ENCODE data around the gene ANKS6.

The ANKS6 gene

GRCh38 chr9:98791608-98792490 lies 4.5 kb downstream of the ANKS6 start:
- DNase-seq (ENCODE audit: low spot score), result no peak

DNA sequence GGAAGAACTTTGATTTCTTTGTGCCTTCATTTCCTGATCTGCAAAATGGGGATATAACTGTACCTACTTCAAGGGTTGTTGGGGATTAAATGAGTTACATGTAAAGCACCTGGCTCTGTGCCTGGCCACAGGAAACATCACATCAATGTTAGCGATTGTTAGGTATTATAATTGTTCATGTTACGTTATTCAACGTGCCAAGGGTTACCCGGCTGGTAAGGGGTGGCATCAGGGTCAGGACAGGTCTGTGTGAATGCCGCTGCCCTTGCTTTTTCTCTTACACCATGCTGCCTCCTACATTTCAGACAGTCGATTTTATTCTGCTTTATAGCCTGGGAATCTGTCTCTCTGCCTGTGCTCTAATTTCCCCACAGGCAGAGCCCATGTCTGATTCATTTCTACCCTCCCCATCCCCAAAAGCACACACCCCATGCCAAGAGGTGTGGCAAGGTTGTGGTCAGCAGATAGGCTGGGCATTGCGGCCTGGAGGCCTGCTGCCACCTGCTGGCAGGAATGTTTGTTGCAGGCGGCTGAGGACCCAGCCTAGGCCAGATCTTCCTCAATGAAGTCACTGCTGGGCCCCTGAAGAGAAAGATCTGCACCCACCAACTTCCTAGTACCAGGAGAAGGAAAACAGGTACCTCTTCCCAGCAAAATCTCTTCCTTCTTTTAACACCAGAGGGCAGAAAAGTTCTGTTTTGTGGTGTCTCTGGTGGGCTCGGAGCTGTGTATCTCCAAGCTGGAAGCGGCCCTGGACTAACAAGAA lies 5.3 kb downstream of the ANKS6 start:
- DNase-seq (ENCODE audit: low spot score), result peak; percentile 88

GRCh38 chr9:98790134-98790841 lies 6.1 kb downstream of the ANKS6 start:
- no peak for DNase-seq (ENCODE audit: low spot score)

GRCh38 chr9:98789483-98790133 lies 6.7 kb downstream of the ANKS6 start:
- DNase-seq (ENCODE audit: low spot score), result no peak

GRCh38 chr9:98787766-98788335 lies 8.5 kb downstream of the ANKS6 start:
- no peak for DNase-seq (ENCODE audit: low spot score)

DNA sequence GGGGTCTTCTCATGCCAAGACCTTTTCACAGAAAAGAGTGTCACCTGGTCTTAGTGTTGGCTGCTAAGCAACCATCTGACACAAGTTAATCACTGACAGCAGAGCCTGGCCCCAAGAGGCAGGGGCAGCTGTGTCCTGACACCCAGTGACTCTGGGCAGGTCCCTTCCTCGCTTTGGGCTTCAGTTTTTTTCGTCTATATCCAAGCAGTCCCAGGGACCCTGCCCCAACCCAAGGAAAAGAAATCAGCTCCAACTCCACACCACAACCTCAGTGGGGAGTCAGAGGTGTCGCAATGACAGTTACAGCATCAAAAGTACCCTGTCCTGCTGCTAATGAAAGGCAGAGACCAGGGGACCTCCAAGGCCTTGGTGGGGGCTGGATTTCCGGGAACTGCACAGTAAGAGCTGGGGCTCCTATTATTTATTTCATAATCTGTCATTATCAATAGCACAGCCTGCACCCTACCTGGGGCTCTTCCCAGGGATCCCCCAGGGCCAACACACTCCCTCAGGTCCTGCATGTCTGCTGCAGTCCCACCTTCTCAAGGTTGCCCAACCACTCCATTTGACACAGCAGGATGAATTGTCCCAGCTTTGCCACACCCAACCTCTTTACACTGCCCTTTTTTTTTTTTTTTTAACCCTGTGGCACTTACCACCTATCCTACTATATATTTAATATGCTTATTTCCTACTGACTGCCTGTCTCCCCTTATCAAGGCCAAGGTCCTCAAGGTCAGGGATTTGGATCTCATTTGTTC lies 9.4 kb downstream of the ANKS6 start:
- no peak for DNase-seq (ENCODE audit: low spot score)

- DNase-seq (ENCODE audit: low spot score), result no peak
Measured at GRCh38 chr9:98784831-98785806, 11.2 kb downstream of the ANKS6 start.

DNA sequence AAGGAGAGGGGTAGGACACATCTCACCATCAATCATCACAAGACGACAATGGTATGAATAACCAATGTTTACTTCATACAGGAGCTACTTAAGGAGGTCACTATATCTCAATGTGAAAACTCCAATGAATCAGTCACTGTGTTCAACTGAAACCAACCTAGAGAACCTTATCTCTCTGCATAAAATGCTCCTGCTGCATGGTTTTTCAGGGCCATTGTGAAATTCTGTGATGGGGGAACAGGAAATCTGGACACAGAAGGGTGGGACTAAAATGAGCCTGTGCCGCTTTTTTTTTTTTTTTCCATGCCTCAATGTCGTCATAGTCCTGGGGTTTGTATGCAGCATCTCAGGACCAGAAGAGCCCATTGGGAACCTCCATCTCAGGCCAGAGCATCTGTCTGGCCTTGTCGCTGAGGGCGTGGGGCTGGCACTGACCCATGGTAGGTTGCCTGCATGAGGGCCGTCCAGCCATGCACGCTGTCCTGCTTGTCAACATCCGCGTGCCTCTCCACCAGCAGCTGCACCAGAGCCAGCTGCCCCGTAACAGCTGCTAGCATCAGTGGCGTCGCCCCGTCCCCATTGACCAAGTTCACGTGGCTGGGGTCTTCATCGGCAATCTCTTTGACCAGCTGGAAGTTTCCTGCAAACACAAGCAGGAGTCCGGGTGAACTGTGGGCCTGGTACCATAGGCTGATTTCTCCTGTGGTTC lies 12.7 kb downstream of the ANKS6 start:
- DNase-seq (ENCODE audit: low spot score), result no peak

DNA sequence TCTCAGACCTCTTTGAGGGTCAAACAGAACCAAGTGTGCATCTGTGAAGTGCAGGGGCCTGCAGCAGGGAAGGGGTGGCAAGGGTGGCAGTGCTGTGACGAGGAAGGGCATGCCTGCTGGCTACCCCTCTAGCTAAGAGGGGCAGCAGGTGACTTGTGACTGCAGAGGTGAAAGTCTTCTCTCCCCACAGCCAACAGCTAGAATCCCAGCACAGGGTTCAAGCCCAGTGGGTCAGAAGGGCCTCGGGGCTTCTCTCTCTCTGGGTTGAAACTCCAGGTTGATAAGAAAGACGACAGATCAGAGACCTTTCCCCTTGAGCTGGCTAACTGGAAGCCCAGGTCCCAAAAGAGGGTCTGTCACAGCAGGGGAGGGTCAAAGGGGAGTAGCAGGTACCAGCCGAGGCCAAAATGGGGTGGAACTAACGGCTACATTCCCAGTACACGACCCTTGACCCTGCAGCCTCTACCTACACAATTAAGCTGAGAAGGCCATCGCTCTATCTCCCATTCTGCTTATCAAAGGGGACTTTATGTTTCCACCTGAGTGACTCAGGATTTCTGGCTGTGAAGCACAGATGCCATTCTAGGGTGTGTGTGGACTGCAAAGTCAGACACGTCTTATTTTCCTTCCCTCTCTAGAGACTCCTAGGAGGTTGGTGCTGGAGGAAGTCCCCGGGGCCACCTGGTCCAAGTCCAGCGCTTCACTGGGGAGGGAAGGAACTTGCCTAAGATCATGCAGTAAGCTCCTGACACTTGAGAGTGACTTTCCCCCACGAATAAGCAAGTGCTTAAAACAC lies 14.6 kb downstream of the ANKS6 start:
- DNase-seq (ENCODE audit: low spot score), result peak; percentile 73

GRCh38 chr9:98780059-98780749 lies 16.2 kb downstream of the ANKS6 start:
- DNase-seq (ENCODE audit: low spot score), result no peak

DNA sequence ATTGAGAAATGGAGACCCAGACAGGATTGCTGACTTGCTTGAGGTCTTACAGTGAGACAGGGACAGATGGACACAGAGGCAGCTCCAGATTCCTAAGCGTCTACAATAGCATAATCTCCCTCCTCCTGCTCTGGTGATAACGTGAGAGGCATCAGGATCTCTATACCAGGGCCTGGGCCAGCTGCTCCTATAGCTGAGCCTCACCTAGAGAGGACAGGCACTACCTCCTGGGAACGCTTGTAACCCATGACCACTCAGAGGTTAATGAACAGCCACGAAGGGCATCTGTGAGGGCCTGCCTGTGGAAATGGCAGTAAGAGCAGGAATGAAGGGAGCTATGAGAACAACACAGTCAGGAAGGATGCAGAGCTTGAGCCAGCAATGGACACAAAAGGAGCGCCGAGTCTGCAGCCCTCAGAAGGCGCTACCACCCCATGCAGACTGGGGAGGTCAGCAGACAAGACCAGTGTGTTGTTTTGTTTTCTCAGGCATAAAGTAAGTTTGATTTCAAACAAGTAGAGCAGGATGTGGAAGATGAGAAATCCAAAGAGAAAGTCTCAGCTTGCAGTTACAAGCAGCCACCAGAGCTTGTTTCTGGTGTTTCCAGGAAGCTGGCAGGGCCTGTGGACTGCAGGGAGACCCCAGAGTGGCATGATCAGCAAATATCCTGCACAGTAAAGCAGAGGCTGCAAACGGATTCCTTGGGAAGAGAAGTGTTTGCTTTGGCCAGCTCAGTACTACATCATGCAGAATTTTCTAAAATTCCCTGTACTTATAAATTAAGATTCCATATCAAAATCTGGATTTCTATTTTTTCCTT lies 17.4 kb downstream of the ANKS6 start:
- peak; percentile 70 for DNase-seq (ENCODE audit: low spot score)

DNA sequence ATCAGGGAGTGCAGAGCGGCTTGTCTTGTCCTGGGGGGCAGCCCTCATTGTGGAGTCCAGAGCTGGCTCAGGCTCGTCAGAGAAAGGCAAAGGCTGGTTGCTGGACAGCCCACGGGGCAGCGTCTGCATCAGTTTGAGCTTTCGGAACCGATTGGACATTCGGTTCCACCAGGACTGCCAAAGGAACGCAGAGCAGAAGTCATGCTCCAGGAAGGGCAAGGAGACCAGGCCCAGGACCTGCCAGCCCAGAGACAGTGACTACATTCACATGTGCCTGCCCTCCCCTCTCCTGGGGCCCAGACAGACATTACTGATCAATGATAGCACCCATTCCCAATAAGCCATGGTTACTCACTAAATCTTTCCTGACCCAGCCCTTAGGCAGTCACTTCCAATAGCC lies 18.1 kb downstream of the ANKS6 start:
- DNase-seq (ENCODE audit: low spot score), result no peak

DNA sequence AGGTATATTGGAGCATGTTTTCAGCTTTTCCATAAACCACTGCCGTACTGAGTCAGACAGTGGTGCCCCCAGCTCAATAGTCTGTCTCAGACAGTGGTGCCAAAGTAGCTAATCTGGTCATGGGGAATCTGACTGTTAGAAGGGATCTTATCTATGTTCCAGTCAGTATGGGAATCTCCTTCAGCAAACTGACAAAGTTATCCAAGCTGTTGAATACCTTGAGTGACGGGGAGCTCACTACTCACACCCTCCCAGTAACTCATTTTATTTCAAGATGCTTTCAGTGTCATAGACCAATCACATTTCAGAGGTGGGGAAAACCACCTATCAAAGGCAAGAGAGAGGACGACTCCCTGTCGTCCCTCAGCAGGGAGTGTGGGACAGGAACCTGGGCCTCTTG lies 18.7 kb downstream of the ANKS6 start:
- DNase-seq (ENCODE audit: low spot score), result no peak

DNA sequence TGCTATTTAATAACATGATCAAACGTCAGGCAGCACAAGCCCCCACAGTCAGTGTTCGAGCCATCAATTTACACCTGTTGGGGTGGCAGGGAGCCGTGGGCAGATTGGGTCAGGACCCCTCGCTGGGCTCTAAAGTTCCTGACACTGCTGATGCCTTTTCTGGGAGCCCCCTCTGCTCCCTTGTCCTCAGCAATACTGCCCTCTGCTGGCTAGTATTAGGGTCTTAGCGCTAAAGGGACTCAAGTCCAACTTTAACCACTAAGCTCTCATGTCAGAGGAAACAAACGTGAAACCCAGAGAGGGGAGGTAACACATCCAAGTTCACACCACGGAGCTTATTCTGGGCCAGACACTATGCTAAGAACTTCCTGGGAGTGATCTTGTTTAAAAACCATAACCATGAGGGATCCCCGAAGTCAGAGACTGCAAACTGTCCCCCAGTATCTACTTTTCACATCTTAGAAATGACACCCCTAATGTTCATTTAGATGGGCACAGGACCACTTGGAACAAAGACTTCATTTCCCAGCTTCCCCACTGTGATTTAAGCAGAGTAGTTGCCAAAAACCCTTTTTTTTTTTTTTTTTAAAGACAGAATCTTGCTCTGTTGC lies 20.4 kb downstream of the ANKS6 start:
- DNase-seq (ENCODE audit: low spot score), result peak; percentile 84

GRCh38 chr9:98774746-98775145 lies 21.6 kb downstream of the ANKS6 start:
- DNase-seq (ENCODE audit: low spot score), result no peak

- DNase-seq (ENCODE audit: low spot score), result no peak
Measured at GRCh38 chr9:98773721-98774120, 22.6 kb downstream of the ANKS6 start.
